ENCODE data around the gene NXPH1.

The NXPH1 gene

DNA sequence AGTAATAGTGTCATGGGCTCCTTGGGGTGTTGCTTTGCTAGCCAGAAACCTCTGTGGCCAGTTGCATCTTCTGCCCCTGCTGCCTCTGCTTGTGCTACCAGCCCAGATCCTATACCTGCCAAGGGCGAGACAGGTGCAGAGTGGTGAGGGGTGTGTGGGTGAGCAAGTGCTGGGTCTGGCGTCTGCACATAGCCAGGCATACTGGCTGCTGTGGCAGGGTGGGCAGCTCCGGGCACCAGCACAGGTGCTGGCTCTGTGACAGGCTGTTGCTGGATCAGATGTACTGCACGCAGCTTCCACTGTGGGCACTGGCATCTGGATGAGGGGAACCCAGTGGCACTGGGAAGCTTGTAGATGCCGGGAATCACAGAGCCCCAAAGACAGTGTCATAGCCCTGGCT, 148.4 kb downstream of the NXPH1 start:
- no peaks in the 10 kb centered on the region for H3K27me3 ChIP-seq (ENCODE audit: control insufficient read depth in 1 of 2, insufficient read depth in 2 of 2, low read length in 2 of 2)
- no peaks in the 10 kb centered on the region for H3K9me3 ChIP-seq (ENCODE audit: low read length)
- H3K36me3 ChIP-seq (ENCODE audit: insufficient read depth, low read length): no peaks in the 10 kb centered on the region
- H3K4me3 ChIP-seq (ENCODE audit: low read depth in 1 of 2, low read length in 2 of 2): no peak overlapping the region
- H3K27ac ChIP-seq (ENCODE audit: low read depth, low read length): no peak overlapping the region
- no peaks in the 10 kb centered on the region for H3K4me1 ChIP-seq (ENCODE audit: insufficient read depth, low read length)
- H3K9ac ChIP-seq (ENCODE audit: low read length): no peak overlapping the region

DNA sequence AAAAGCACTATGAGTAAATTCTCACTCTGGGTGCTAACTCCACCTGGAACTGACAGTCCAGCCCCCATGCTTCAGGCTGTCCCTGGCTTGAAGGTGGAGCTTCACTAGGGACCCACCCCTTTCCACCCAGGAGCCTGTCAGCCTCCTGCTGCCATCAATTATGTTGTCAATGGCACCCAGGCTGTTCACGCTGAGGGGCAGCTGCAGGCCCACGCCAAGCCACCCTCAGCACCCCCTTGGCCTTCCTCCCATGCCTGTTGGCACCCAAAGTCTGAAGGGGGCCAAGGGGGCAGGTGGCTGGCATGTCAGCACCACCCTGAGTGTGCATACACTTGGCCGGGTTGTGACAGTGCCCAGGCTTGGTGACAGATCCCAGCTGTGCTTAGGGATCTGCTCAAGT, 149.3 kb downstream of the NXPH1 start:
- Histone ChIP-seq H3K9ac (ENCODE audit: low read length) (no peak overlapping the region), H3K4me3 (ENCODE audit: low read depth in 1 of 2, low read length in 2 of 2) (no peak overlapping the region), H3K27me3 (ENCODE audit: control insufficient read depth in 1 of 2, insufficient read depth in 2 of 2, low read length in 2 of 2) (no peaks in the 10 kb centered on the region), H3K4me1 (ENCODE audit: insufficient read depth, low read length) (no peaks in the 10 kb centered on the region), H3K36me3 (ENCODE audit: insufficient read depth, low read length) (no peaks in the 10 kb centered on the region), H3K9me3 (ENCODE audit: low read length) (no peaks in the 10 kb centered on the region), H3K27ac (ENCODE audit: low read depth, low read length) (no peak overlapping the region)

DNA sequence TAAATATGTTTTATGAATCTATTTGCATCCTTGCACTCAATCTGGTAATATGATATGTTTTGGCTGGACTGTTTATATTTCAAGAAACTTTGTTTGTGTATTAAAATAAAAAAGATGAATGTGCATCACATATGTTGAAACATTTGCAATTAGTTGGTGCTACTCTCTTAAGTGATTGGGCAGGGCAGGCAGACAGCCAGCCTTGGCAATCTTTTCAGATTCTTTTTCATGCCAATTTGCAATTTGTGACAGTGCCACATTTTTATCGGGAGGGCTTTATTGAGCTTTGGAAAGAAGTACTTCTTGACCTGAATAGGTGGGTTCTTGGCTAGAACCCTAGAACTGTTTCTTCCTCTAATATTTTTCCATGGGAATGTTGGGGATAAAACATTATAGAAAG, 152.2 kb downstream of the NXPH1 start:
- Histone ChIP-seq H3K4me3 (ENCODE audit: low read depth in 1 of 2, low read length in 2 of 2) (no peak overlapping the region), H3K4me1 (ENCODE audit: insufficient read depth, low read length) (no peaks in the 10 kb centered on the region), H3K27me3 (ENCODE audit: control insufficient read depth in 1 of 2, insufficient read depth in 2 of 2, low read length in 2 of 2) (no peaks in the 10 kb centered on the region), H3K27ac (ENCODE audit: low read depth, low read length) (no peak overlapping the region), H3K36me3 (ENCODE audit: insufficient read depth, low read length) (no peaks in the 10 kb centered on the region), H3K9me3 (ENCODE audit: low read length) (no peaks in the 10 kb centered on the region), H3K9ac (ENCODE audit: low read length) (no peak overlapping the region)

DNA sequence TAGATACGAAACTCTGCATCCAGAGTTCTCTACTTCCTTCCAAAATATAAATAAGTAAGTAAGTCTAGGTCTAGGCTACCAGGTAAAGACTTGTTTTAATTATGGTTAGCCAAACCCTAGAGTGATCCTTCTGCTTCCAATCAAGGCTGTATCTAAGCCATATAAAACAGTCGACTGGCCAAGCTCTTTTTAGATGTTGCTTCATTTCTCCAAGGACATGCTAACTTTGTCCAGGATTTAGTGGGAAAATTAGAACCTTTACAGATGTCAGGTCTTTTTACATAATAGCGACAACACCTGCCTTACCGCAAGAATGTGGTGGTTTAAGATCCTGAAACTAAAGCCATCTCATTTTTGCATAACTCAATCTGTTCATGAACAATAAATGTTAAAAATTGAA, 156.8 kb downstream of the NXPH1 start:
- H3K4me1 ChIP-seq (ENCODE audit: insufficient read depth, low read length): no peaks in the 10 kb centered on the region
- no peak overlapping the region for H3K27ac ChIP-seq (ENCODE audit: low read depth, low read length)
- H3K27me3 ChIP-seq (ENCODE audit: control insufficient read depth in 1 of 2, insufficient read depth in 2 of 2, low read length in 2 of 2): no peaks in the 10 kb centered on the region
- no peak overlapping the region for H3K4me3 ChIP-seq (ENCODE audit: low read depth in 1 of 2, low read length in 2 of 2)
- H3K36me3 ChIP-seq (ENCODE audit: insufficient read depth, low read length): no peaks in the 10 kb centered on the region
- H3K9ac ChIP-seq (ENCODE audit: low read length): no peak overlapping the region
- no peaks in the 10 kb centered on the region for H3K9me3 ChIP-seq (ENCODE audit: low read length)

- Histone ChIP-seq H3K4me1 (ENCODE audit: insufficient read depth, low read length) (no peaks in the 10 kb centered on the region), H3K27ac (ENCODE audit: low read depth, low read length) (no peak overlapping the region), H3K4me3 (ENCODE audit: low read depth in 1 of 2, low read length in 2 of 2) (no peak overlapping the region), H3K27me3 (ENCODE audit: control insufficient read depth in 1 of 2, insufficient read depth in 2 of 2, low read length in 2 of 2) (no peaks in the 10 kb centered on the region), H3K9ac (ENCODE audit: low read length) (no peak overlapping the region), H3K36me3 (ENCODE audit: insufficient read depth, low read length) (no peaks in the 10 kb centered on the region), H3K9me3 (ENCODE audit: low read length) (no peaks in the 10 kb centered on the region)
These were observed 157.4 kb downstream of the NXPH1 start for GRCh38 chr7:8590791-8591190.

- Histone ChIP-seq H3K9ac (ENCODE audit: low read length) (no peak overlapping the region), H3K27ac (ENCODE audit: low read depth, low read length) (no peak overlapping the region), H3K36me3 (ENCODE audit: insufficient read depth, low read length) (no peaks in the 10 kb centered on the region), H3K4me1 (ENCODE audit: insufficient read depth, low read length) (no peaks in the 10 kb centered on the region), H3K4me3 (ENCODE audit: low read depth in 1 of 2, low read length in 2 of 2) (no peak overlapping the region), H3K27me3 (ENCODE audit: control insufficient read depth in 1 of 2, insufficient read depth in 2 of 2, low read length in 2 of 2) (no peaks in the 10 kb centered on the region), H3K9me3 (ENCODE audit: low read length) (no peaks in the 10 kb centered on the region)
These were observed 157.9 kb downstream of the NXPH1 start for GRCh38 chr7:8591289-8591688.

- Histone ChIP-seq H3K9me3 (ENCODE audit: low read length) (no peaks in the 10 kb centered on the region), H3K9ac (ENCODE audit: low read length) (no peak overlapping the region), H3K27me3 (ENCODE audit: control insufficient read depth in 1 of 2, insufficient read depth in 2 of 2, low read length in 2 of 2) (no peaks in the 10 kb centered on the region), H3K4me3 (ENCODE audit: low read depth in 1 of 2, low read length in 2 of 2) (no peak overlapping the region), H3K36me3 (ENCODE audit: insufficient read depth, low read length) (no peaks in the 10 kb centered on the region), H3K27ac (ENCODE audit: low read depth, low read length) (no peak overlapping the region), H3K4me1 (ENCODE audit: insufficient read depth, low read length) (no peaks in the 10 kb centered on the region)
These were observed 158.8 kb downstream of the NXPH1 start for GRCh38 chr7:8592167-8592566.

DNA sequence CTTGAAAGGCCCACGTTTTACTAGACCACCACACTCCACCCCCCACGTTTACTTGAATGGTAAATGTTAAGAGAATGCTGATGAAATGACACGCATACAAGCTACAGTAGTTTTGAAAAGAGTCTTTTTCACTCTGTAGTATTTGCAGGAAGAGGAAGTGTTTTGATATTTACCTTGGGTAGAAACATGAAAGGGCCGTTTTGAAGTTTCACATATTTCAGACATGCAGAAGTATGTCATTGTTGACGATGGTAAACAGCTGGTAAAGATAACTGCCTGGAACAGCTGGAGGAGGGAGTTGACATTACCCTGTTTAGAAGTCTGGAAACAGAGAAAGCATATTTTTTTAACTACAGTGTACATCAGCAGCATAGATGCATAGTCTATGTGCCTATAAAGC, 160.7 kb downstream of the NXPH1 start:
- Histone ChIP-seq H3K36me3 (ENCODE audit: insufficient read depth, low read length) (no peaks in the 10 kb centered on the region), H3K4me3 (ENCODE audit: low read depth in 1 of 2, low read length in 2 of 2) (no peak overlapping the region), H3K27me3 (ENCODE audit: control insufficient read depth in 1 of 2, insufficient read depth in 2 of 2, low read length in 2 of 2) (no peaks in the 10 kb centered on the region), H3K4me1 (ENCODE audit: insufficient read depth, low read length) (no peaks in the 10 kb centered on the region), H3K9ac (ENCODE audit: low read length) (no peak overlapping the region), H3K9me3 (ENCODE audit: low read length) (no peaks in the 10 kb centered on the region), H3K27ac (ENCODE audit: low read depth, low read length) (no peak overlapping the region)

DNA sequence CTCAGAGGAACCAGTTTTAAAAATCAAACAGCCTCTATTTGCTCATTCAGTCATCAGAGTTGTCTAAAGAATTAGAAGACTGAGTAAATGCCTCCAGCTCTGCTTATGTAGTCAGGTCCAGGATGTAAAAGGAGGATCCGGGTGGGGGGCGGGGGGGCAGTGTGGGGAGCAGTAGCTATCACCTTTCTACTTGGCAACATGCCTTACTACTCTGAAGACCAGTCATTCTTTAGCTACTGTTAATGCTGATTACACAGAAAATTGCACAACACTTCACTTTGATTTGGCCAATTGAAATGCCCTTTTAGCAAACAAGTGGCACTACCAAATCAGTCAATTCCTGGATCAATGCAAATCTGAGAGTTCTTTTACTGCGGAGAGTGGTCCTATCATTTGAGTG, 164.2 kb downstream of the NXPH1 start:
- H3K9ac ChIP-seq (ENCODE audit: low read length): no peak overlapping the region
- no peaks in the 10 kb centered on the region for H3K9me3 ChIP-seq (ENCODE audit: low read length)
- H3K4me1 ChIP-seq (ENCODE audit: insufficient read depth, low read length): no peaks in the 10 kb centered on the region
- H3K27ac ChIP-seq (ENCODE audit: low read depth, low read length): no peak overlapping the region
- H3K36me3 ChIP-seq (ENCODE audit: insufficient read depth, low read length): no peaks in the 10 kb centered on the region
- H3K27me3 ChIP-seq (ENCODE audit: control insufficient read depth in 1 of 2, insufficient read depth in 2 of 2, low read length in 2 of 2): no peaks in the 10 kb centered on the region
- H3K4me3 ChIP-seq (ENCODE audit: low read depth in 1 of 2, low read length in 2 of 2): no peak overlapping the region

DNA sequence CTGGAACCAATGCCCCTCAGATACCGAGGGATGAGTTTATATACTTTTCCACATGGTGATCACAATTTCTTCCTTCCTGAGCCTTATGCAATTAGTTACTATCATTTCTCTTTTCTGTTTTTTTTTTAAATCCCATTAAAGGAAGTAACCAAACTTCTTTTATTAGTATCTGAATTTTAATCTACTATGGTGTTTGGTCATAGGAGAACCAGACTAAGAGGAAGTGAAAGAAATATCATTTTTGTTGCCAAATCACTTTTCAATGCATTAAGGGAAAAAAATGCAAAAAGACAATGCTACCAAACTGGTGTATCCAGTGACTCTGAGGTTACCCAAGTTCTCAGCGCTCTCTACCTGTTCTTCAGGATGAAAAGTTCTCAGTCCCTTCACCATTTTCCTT, 167.7 kb downstream of the NXPH1 start:
- no peak overlapping the region for H3K27ac ChIP-seq (ENCODE audit: low read depth, low read length)
- no peaks in the 10 kb centered on the region for H3K4me1 ChIP-seq (ENCODE audit: insufficient read depth, low read length)
- no peaks in the 10 kb centered on the region for H3K27me3 ChIP-seq (ENCODE audit: control insufficient read depth in 1 of 2, insufficient read depth in 2 of 2, low read length in 2 of 2)
- no peak overlapping the region for H3K9ac ChIP-seq (ENCODE audit: low read length)
- no peak overlapping the region for H3K4me3 ChIP-seq (ENCODE audit: low read depth in 1 of 2, low read length in 2 of 2)
- no peaks in the 10 kb centered on the region for H3K36me3 ChIP-seq (ENCODE audit: insufficient read depth, low read length)
- H3K9me3 ChIP-seq (ENCODE audit: low read length): no peaks in the 10 kb centered on the region

- H3K9me3 ChIP-seq (ENCODE audit: low read length): no peaks in the 10 kb centered on the region
- H3K9ac ChIP-seq (ENCODE audit: low read length): no peak overlapping the region
- H3K4me1 ChIP-seq (ENCODE audit: insufficient read depth, low read length): no peaks in the 10 kb centered on the region
- H3K4me3 ChIP-seq (ENCODE audit: low read depth in 1 of 2, low read length in 2 of 2): no peak overlapping the region
- no peak overlapping the region for H3K27ac ChIP-seq (ENCODE audit: low read depth, low read length)
- no peaks in the 10 kb centered on the region for H3K27me3 ChIP-seq (ENCODE audit: control insufficient read depth in 1 of 2, insufficient read depth in 2 of 2, low read length in 2 of 2)
- no peaks in the 10 kb centered on the region for H3K36me3 ChIP-seq (ENCODE audit: insufficient read depth, low read length)
These were observed 171.8 kb downstream of the NXPH1 start for GRCh38 chr7:8605221-8605620.

GRCh38 chr7:8612584-8612983, 179.2 kb downstream of the NXPH1 start:
- Histone ChIP-seq H3K36me3 (ENCODE audit: insufficient read depth, low read length) (no peaks in the 10 kb centered on the region), H3K9ac (ENCODE audit: low read length) (no peak overlapping the region), H3K9me3 (ENCODE audit: low read length) (no peaks in the 10 kb centered on the region), H3K27ac (ENCODE audit: low read depth, low read length) (no peak overlapping the region), H3K4me1 (ENCODE audit: insufficient read depth, low read length) (no peaks in the 10 kb centered on the region), H3K27me3 (ENCODE audit: control insufficient read depth in 1 of 2, insufficient read depth in 2 of 2, low read length in 2 of 2) (no peaks in the 10 kb centered on the region), H3K4me3 (ENCODE audit: low read depth in 1 of 2, low read length in 2 of 2) (no peak overlapping the region)
